Stomach smooth muscle (tissue), 2 donors: ENCODE results near the gene PRB2.
"Not testable (repeated sequence)": the region's sequence is repeated elsewhere in the genome, so short reads cannot be mapped to it uniquely, and the experiment has no call there.

Experiments
- H3K27ac ChIP-seq: one replicate; pipeline ENCODE4 v1.7.0; 2013; ENCODE audit warnings: mild to moderate bottlenecking, low read length, inconsistent platforms
- H3K27me3 ChIP-seq, 2 donors: one replicate each; pipeline ENCODE4 v1.7.0; 2013; ENCODE audit warnings: low read length in 2 of 2; ENCODE audit not compliant: insufficient read depth in 2 of 2, control insufficient read depth in 1 of 2
- H3K36me3 ChIP-seq, 2 donors: one replicate each; pipeline ENCODE4 v1.7.0; 2013; ENCODE audit warnings: low read length in 2 of 2; ENCODE audit not compliant: control insufficient read depth in 2 of 2, insufficient read depth in 2 of 2
- H3K4me1 ChIP-seq: one replicate; pipeline ENCODE4 v1.7.0; 2013; ENCODE audit warnings: low read length; ENCODE audit not compliant: control insufficient read depth, insufficient read depth
- H3K4me3 ChIP-seq, 2 donors: one replicate each; pipeline ENCODE4 v1.7.0; 2013; ENCODE audit warnings: low read length in 2 of 2
- H3K9ac ChIP-seq, 2 donors: one replicate each; pipeline ENCODE4 v1.7.0; 2013; ENCODE audit warnings: low read length in 2 of 2, mild to moderate bottlenecking in 1 of 2
- H3K9me3 ChIP-seq, 2 donors: one replicate each; pipeline ENCODE4 v1.7.0; 2013; ENCODE audit warnings: low read length in 2 of 2; ENCODE audit not compliant: control insufficient read depth in 2 of 2
- donor health status: healthy.
- donor health status: Pancreatic carcinoma.

PRB2 gene

GRCh38 chr12:11360205-11360883 lies 35.0 kb downstream of the PRB2 start:
- H3K4me1 ChIP-seq = not testable (repeated sequence)

GRCh38 chr12:11351736-11352135 lies 43.6 kb downstream of the PRB2 start:
- H3K4me1 ChIP-seq, H3K36me3 ChIP-seq, H3K27me3 ChIP-seq, H3K9me3 ChIP-seq, H3K9ac ChIP-seq, H3K4me3 ChIP-seq, H3K27ac ChIP-seq: not testable (repeated sequence)

More at GRCh38 chr12:11360205-11360883, 35.0 kb downstream of the PRB2 start:
- H3K4me3 ChIP-seq, H3K9ac ChIP-seq, H3K9me3 ChIP-seq, H3K27me3 ChIP-seq, H3K36me3 ChIP-seq, H3K27ac ChIP-seq: not testable (repeated sequence)

GRCh38 chr12:11348439-11348838 lies 46.9 kb downstream of the PRB2 start:
- Histone ChIP-seq H3K36me3 (no peaks in the 10 kb centered on the region), H3K9me3 (peaks cover 0 to 5% of the 10 kb centered on the region in 2 donors), H3K4me3 (no peak overlapping the region), H3K27me3 (no peaks in the 10 kb centered on the region), H3K4me1 (no peaks in the 10 kb centered on the region), H3K9ac (no peak overlapping the region), H3K27ac (no peak overlapping the region)

GRCh38 chr12:11347810-11348209 lies 47.6 kb downstream of the PRB2 start:
- Histone ChIP-seq H3K27me3 (no peaks in the 10 kb centered on the region), H3K4me3 (no peak overlapping the region), H3K4me1 (no peaks in the 10 kb centered on the region), H3K27ac (no peak overlapping the region), H3K36me3 (no peaks in the 10 kb centered on the region), H3K9ac (no peak overlapping the region), H3K9me3 (peaks cover 0 to 5% of the 10 kb centered on the region in 2 donors)

- H3K27me3 ChIP-seq = no peaks in the 10 kb centered on the region
- H3K36me3 ChIP-seq = no peaks in the 10 kb centered on the region
- H3K9me3 ChIP-seq = peaks cover 0 to 5% of the 10 kb centered on the region in 2 donors
- no peak overlapping the region for H3K9ac ChIP-seq
- H3K4me3 ChIP-seq = no peak overlapping the region
- no peaks in the 10 kb centered on the region for H3K4me1 ChIP-seq
- no peak overlapping the region for H3K27ac ChIP-seq
Observed at GRCh38 chr12:11344500-11344899, 50.9 kb downstream of the PRB2 start.
